LoVo (cell line): ENCODE results near the gene DPP6.

Experiments used
- DNase-seq: peaks from one replicate; pipeline ENCODE4 v3.0.0-alpha.2; 2016; ENCODE audit warnings: low spot score

The DPP6 gene

DNA sequence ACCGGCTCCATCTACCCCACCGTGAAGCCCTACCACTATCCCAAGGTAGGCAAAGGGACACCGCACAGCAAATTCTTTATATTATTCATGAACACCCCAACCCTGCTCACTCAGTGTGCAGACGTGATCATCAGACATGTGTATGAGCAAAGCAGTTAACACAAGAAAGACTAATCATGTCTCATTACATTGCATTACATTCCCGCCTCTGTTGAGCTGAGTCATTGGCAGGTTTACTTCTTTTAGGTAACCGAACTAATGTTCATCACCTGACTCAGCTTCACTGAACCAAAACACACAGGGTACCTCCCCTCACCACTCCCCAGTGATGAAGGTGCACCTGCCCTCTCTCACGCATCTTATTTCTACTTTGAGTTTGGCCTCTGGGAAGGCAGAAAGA lies 717.3 kb downstream of the DPP6 start:
- DNase-seq: no peak

DNA sequence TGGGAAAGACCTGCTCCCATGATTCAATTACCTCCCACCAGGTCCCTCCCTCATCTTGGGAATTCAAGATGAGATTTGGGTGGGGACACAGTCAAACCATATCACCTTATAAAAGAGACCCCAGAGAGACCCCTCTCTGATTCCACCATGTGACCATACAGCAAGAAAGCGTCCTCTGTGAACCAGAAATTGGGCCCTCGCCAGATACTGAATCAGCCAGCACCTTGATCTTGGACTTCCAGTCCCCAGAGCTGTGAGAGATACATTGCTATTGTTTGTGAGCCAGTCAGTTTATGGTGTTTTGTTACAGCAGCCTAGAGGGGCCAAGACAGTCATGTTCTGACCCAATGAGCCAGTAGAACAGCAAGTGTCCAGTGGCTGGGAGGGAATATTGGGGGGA lies 718.2 kb downstream of the DPP6 start:
- no peak for DNase-seq

DNA sequence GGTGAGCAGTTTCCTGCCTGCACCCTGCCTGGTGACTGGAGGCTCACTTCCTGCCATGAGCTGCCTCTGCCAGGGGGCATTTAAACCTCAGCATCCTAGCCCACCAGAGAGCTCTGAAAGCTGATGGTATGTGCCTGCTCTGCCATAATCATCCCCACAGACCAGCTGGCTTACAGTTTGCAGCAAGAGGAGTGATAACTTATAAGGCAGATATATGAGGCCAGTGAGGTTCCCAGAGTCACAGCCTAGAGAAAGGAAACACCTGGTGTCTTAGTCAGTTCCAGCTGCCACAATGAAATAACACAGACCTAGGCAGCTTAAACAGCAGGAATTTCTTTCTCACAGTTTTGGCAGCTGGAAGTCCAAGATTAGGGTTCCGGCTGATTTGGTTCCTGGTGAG lies 718.8 kb downstream of the DPP6 start:
- no peak for DNase-seq

DNA sequence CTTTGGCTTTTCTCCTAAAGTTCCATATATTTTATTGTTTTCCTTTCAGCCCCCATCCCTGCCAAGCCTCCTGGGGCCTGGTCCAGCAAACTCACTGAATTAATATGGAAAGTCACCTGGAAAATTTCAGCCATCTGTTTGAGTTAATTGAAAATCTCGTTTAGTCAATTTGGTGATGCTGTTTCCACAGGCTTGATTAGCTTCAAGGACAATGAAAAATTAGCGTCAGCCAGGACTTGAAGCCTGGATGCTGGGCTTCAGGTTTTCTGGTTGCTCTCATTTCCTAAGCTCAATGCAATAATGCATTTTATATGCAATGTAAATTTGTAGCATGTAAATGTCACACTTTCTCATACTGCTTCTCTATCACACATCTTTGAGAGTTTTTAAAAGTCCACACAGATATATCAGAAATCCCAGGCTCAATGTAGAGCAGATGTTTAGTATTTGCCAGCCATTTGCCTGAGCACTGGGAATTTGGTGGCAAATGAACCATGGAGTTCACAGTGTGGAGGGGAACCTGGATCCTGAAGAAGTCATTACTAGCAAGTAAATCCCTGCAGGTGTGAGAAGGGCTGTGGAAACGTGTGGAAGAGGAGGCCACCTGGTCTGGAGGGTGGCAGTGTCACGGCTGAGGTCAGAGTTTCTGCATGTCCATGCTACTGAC lies 722.2 kb downstream of the DPP6 start:
- DNase-seq: no peak

DNA sequence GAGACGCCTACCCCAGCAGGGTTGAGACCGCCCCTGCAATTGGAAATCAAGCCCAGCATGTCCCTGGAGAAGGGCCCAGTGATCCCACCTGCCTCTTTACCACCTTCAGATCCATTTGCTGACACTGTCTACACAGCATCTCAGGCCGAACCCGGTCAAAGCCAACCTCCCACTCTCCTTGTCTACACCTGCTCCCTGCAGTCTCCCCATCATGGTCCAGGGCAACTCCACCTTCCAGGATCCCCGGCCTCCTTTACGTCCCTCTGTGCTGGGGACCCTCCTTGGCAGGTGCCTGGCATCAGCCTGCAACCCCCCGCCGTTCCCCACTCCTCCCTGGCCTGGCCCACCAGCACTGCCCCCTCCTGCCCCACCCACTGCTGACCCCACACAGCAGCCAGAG lies 723.5 kb downstream of the DPP6 start:
- DNase-seq: no peak

DNA sequence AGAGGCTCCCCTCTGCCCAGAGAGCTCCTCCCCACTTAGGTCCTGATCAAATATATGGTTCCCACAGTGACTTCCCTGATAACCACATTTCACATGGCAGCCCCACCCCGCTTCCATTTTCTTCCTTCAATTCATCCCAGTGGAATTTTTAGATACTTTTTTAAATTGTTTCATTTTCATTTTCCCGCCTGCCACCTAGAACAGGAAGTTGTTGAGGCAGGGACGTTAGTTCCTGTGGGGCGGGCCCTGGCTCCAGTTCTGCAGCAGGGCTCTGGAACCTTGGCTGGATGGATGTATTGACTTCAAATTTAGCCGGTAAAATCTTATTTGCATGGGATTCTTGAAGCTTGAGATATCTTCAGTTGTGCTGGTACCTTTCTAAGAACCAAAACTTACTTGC lies 724.2 kb downstream of the DPP6 start:
- no peak for DNase-seq

DNA sequence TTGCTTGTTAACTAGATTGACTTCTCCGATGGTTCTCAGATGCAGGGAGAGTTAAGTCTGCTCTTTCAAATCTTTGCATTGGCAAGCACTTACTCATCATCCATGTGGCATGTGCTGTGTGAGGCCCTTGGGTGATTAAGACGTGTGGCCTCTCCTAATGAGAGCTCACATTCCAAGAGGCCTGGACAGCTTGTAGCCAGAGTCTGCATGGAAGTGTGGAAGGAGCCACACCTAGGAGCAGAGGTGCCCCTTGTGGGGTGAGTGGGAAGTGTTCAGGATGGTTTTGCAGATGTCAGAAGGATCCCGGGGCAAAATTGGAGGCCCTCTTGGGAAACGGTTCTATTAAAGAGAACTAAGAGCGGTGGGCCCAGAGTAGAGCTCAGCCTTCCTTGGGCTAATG lies 724.8 kb downstream of the DPP6 start:
- DNase-seq: peak; percentile 5

DNA sequence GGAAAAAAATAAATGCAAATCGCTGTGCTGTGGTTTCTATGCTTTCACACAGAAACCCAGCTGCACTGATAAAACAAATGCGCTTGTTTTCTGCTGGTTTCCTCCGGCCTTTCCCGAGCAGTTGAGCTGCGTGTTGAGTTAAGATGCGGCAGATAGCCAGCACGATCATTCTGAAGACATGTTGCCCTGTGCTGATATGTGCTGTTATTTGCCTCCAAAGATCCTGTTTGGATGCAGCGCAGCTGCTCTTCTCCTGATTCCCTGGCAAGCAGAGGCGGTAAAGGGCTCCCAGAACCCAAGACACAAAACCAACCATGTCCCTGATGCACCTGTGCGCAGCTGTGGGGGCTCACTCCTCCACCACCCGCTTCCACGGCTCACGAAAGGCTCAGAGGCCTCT lies 725.3 kb downstream of the DPP6 start:
- DNase-seq: no peak

DNA sequence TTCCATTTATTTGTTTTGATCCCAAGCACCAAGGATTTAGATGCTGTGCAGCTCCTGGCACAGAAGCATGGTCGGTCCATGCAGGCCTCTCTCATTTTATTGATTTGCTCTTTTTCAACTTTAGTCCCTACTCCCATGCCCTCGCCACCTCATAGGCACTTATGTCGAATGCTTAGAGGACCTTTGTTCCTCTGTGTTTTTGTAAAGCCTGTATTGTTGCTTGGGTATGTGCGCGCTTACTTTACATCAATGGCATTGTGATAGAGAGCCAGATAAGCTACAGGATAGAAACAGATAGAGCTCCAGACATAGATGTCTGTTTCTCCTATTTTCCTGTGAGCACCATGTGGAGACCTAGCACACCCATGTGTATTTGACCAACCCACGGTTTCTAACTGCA lies 725.7 kb downstream of the DPP6 start:
- DNase-seq: no peak

DNA sequence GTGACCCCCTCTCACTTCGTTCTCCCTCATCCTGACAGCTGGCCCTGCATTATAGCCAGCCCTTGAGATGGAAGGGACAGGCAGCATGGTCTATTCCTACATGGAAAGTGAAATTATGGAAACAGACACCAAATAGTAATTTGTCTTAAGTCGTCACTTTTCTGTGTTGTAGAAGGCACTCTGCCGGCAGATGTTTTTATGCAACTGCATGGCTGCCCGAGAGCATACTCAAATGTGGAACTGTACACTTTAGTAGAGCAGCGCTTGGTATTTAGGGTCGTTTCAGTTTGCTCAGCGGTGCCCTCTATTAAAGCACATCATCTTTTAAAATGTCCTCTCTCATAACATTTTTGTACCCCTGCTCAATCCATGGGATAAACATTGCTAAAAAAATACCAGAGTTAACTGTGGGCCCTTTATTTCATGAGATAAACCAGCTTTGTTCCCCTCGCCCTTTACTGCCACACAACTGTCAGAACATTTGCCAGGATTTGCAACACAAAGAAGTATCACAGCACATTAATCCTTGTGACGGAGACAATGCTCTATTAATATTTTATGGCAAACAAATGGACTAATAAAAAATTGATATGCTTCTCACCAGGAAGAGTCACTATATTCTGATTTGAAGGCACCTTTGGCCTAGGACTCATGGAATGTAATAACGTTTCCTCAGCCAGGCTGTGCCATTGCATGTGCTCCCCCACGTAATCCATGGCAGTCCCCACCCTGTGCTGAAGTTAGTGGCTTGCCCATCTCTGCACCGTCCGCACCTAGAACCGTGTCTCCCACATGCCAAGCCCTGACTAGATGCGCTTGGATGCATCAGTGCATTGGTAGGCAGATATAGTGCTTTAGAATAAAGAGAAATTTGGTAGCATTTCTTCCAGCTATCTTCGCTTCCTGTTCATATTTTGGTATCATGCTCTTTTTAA lies 729.4 kb downstream of the DPP6 start:
- DNase-seq: no peak

DNA sequence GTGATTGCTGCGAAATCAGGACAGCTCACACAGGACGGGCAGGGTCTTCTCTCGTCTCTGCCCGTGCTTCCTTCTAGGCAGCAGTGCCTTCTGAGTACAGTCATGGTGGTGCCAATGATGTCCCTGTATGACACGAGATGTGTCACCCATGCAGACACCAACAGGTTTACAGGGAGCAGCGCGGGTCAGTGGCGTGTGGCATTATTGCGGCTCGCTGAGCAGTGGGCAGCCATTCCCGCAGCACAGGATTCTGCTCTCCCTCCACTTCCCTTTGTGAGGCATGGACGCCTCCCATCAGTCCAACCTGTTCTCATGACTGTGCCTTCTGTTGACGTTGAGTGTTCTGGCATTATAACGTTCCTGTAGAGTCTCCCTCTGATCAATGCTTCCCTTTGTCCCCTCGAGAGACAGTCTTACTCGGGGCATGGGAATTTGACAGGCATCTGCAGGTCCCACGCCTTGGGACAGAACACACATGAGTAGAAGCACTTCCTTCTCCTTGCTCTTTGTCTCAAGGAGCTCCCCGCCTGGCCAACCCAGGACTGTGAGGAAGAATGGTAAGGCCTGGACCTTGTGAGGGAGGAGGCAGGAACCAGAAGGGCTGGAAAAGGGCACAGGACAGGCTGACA lies 731.2 kb downstream of the DPP6 start:
- DNase-seq: no peak

DNA sequence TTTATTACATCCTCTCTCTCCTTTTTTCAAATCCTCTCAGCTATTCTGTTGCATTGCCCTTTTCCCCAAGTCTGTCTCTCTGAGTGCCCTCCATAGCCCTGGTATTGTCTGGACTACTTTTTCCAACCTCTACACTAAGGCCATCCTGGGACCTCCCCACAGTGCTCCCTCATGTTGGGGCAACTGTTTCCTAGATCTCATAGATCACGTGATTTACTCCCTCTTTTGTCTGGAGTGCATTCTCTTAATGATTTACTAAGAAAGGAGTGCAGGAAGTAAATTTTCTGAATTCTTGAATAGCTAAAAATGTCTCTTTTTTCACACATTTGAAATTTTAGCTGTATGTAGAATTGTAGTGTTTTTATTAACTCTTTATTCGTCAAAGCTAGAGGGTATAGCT lies 733.7 kb downstream of the DPP6 start:
- no peak for DNase-seq

DNA sequence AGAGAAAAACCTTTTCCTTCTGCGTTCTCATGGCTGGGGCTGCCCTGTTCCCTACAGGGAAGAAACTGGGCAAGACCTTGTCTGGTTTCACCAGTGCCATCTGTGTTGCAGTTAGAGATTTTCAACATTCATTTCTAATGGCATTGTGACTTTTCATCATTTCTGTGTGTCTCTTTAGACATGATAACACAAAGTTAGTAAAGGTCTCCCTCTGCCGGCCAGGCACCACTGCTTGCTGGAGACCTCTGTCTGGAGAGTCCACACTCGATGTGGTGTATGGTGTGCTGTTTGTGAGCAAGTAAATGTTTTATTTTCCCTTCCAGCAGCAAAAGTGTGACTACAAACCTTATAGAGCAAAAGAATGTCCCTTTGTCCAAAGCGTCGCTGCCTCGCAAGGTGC lies 737.2 kb downstream of the DPP6 start:
- no peak for DNase-seq

DNA sequence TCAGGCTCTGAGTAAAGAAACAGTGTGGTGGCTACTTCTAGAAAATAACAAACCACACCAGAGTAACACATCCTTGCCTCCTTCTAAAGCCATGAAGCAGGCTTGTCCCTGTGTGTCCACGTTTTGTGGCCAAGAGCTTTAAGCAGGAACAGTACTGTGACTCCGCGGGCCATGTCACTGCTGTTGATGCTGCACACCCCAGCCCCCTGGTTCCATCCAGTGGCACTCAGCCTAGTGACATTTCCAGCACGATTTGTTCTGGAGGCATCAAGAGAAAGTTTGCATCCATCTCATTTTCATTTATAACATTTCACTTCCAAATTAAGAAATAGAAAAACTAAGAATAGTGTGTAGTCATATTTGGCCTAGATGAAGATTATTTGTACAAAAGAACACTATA lies 739.4 kb downstream of the DPP6 start:
- DNase-seq: no peak

DNA sequence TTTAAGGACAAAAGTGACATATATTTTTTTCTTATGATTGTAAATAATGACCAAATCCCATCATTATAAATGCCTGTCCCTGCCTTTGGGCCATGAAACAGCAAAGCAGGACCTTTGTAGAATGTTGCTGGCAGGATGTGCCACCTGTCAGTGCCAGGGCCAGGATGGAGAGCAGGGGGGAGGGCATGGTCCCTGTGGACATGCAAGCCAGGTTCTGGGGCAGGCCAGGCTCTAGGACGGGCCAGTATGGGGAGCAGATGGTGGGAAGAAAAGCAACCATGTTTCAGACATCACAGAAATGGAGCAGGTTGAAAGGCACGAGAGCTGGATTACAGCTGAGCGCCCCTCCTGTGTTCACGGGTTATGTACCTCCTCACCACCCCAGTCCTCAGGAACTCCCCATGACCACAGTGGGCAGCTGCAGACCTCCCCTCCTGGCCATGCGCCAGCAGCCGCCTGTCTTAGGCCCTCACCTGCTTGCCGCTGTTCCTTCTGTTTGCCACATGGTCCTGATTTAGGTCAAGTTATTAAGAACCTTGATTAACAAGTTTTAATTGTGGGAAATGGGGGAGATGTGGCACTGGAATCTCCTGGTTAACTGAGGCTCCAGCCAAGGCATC lies 740.3 kb downstream of the DPP6 start:
- DNase-seq: no peak

DNA sequence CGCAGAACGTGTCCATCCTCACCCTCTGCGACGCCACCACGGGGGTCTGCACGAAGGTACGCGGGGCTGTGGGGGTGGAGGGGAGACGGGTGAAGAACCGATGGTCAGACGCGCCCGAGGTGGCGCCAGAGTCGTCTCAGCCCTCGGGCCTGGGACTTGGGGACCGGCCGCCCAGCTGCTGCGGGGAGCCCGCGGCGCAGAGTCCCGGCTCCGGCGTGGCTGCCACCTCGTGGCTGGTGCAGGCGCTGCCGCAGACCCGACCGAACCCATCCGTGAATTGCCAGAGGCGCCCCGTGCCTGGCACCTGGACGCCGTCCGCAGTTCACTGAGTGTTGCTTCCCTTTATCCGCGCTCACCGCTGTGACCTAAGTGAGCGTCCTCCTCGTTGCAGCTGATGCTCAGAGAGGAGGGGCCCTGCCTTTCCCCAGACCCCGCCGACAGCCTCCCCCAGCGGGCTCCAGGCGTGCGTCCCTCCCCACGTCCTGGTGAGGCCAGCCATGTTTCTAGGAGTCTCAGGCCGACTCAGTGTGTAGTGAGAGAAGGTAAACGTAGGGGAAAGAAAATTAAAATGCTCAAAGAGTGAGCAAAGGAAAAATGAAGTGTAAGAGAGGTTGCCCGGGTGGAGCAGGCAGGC lies 742.1 kb downstream of the DPP6 start:
- no peak for DNase-seq

DNA sequence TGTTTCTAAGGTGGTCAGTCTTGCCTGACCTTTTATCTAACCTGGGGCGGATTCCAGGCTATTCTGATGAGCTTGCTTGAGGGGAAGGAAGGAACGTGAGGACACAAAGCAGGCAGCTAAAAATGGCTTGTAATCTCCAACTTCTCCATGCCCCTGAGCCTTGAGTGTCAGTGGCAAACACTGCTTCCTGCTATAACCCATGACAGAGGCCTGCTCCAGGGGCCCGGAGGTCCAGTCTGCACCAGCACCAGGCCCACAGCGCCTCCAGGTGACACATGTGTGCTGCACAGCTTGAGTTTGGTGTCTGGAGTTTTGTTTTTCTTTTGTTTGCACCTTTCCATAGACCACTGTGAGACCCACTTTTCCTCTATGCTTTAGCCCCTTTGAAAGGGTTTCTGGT lies 742.8 kb downstream of the DPP6 start:
- DNase-seq: no peak

DNA sequence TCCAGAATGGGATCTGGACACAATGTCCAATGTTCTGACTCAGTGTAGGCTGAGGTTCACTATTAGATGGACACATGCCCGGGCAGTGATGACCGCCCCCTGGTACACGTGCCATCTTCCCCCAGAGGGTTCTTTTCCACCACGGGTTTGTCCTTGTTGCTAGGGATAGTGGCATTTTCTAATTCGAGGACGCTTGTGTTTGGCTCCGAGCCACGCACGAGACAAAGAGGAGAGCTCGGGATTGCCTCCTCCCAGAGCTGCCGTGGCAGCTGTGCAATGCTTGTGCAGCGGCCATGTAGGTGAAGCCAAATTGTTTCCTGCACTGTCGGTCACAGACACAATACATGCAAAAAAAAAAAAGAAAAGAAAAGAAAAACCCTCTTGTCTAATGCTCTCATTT lies 743.2 kb downstream of the DPP6 start:
- no peak for DNase-seq

DNA sequence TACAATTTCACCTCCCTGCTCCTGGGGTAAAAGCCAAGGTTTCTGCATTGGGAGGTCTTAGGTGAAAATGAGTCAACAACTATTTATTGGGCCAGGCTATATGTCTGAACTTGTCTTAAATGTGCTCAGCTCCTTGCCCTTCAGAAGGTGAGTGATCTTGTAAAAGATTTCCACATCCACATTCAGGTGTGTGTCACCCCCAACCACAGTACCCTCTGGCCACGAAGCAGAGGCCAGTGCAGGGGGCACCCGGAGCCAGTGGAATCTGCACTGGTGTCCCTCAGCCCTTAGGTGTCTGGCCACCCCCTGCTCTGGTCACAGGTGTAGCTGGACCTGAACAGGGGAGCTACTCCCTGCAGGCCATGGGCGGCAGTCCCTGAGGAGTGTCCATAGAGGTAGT lies 752.3 kb downstream of the DPP6 start:
- no peak for DNase-seq

DNA sequence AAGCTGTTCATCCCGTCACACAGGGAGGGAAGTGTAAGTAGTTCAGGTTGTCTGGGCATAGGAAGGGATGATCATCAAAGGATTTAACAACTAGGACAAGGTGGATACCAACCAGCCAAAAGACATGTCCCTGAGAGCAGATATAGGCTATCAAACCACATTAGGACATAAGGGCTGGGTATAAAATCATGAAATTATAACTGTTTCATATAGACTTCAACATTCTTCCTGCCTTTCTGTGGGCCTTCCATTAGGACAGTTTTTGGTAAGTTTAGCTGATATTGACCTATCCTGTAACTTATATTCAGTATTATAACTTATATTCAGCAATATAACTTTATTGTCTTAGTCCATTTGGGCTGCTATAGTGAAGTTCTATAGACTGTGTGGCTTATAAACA lies 759.8 kb downstream of the DPP6 start:
- DNase-seq: no peak

DNA sequence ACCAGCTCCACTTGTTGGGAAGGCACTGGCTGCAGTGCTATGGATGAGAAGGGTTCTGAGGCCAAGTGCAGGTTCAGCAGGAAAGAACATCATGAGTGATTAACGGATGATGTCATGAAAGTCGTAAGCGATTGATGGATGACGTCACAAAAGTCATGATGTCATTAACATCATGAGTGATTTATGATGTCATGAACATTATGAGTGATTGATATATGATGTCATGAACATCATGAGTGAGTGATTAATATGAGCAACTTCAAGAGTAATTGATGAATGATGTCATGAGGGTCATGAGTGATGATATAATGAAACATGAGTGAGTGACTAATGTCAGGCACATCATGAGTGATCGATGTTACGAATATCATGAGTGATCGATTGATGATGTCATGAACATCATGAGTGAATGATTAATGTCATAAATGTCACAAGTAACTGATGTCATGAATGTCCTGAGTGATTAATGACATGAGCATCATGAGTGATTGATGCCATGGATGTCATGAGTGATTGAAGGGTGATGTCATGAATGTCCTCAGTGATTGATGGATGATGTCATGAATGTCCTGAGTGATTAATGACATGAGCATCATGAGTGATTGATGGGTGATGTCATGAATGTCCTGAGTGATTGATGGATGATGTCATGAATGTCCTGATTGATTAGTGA lies 765.2 kb downstream of the DPP6 start:
- no peak for DNase-seq

DNA sequence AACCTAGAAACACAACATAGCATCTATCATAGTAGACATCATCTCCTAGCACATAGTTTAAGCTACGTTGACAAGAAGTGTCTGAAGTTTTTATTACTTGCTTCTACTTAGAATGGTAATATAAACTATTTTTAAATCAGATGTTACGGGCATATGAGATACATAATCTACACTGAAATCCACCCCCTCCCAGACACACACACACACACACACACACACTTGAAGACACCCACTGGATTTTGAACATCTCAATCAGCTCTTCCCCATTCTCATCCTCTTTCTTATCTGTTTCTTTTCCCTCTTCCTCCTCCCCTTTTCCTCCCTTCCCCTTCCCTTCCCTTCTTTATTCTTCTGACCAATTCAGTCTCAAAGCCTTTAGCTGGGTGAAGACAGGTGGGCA lies 774.8 kb downstream of the DPP6 start:
- DNase-seq: no peak
